ENCODE data around the gene ASIC3.

DNA sequence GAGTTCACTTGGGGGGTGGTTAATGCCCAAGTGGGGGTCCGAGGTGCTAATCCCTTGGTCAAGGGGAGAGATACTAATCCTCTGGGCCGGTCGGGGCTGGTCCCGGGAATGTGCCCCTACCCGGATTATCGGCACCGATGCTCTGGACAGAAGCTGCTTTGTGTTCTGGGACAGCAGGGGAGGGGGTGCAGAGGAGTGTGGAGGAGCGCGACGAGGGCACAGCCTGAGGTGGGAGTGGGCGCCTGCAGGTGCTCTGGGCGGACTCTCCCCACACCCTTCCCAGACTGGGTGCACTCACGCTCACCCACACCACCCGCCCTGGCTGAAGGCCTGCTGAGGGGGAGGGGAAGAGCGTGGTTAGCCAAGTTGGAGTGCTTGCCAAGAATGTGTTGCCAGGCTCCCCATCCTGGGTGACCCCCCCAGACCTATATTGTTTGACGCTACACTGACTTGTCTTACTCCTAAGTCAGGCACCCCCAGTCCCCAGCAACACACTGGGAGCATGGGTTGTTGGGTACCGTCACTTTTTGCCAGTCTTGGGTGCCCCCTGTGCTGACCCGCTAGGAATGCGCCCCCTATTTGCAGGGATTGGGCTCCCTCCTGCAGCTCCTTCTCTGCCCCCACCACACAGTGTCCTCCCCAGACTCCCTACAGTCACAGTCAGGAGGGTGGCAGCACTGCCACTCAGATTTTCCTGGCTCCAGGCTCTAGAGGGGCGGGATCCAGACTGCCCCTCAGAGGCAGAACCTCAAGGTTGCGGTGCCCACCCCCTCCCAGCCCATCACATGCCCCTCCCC is 12.3 kb downstream of the ASIC3 start:
- TF ChIP-seq TAF1 (IDR thresholded peaks at IDR 0.05; ENCODE audit: borderline replicate concordance, low read depth, low read length) (no peak), POLR2A (IDR thresholded peaks at IDR 0.05; ENCODE audit: low read depth, low read length) (no peak), POLR2AphosphoS5 (IDR thresholded peaks at IDR 0.05; ENCODE audit: low read depth, low read length) (no peak)

Measured in GM12892 (cell line).